PC-9 (cell line): Measurements from ENCODE around the gene KCNMB2. TPM values are rescaled to one million over a fixed set of nuclear protein-coding genes. Genes with fewer than 3 reads are reported as not detected.
"Not testable (repeated sequence)": the region's sequence is repeated elsewhere in the genome, so short reads cannot be mapped to it uniquely, and the experiment has no call there.

ENCODE experiments used
- BruUV-seq: library from RNA; stranded (reverse); fragments of 400-500 nt; replicated peaks from 2 replicates; lab custom pipeline; 2021; lab: Mats Ljungman, UMichigan
- CTCF ChIA-PET: fragments of 300-600 bp; sonication (Branson Sonifier 250); formaldehyde crosslinking; loops from one replicate; lab custom pipeline; 2022; ENCODE audit warnings: antibody characterized with exemption; lab: Charles Lee
- POLR2A ChIA-PET: fragments of 300-600 bp; sonication (Branson Sonifier 250); formaldehyde crosslinking; loops from one replicate; lab custom pipeline; 2022; ENCODE audit warnings: antibody characterized with exemption; ENCODE audit not compliant: unreplicated experiment; lab: Charles Lee
- DNase-seq, 2 experiments: peaks; one replicate each; pipeline versions ENCODE4 v3.0.0 to v3.0.0-alpha.2; 2015 to 2022; ENCODE audit warnings: mixed read lengths in 1 of 2
- H2AFZ ChIP-seq: fragments of 200-600 bp; sonication (generic); 2 replicates; pipeline ENCODE4 v1.8.1; 2017; ENCODE audit warnings: antibody characterized with exemption
- H3F3A ChIP-seq: fragments of 200-600 bp; sonication (generic); 2 replicates; pipeline ENCODE4 v1.8.1; 2017; ENCODE audit warnings: antibody characterized with exemption, mild to moderate bottlenecking, low read depth; ENCODE audit not compliant: insufficient read depth
- H3K27ac ChIP-seq: fragments of 200-600 bp; sonication (generic); 2 replicates; pipeline ENCODE4 v1.6.1; 2016; ENCODE audit warnings: mixed run types
- H3K27me3 ChIP-seq: fragments of 200-600 bp; sonication (generic); 2 replicates; pipeline ENCODE4 v1.6.1; 2016; ENCODE audit warnings: low read depth, mixed run types; ENCODE audit not compliant: insufficient read depth
- H3K36me3 ChIP-seq: fragments of 200-600 bp; sonication (generic); 2 replicates; pipeline ENCODE4 v1.6.1; 2016; ENCODE audit warnings: low read depth, mixed run types
- H3K4me1 ChIP-seq: fragments of 200-600 bp; sonication (generic); replicated peaks from 2 replicates; pipeline ENCODE4 v1.6.1; 2016; ENCODE audit warnings: mixed run types; ENCODE audit not compliant: insufficient read depth
- H3K4me2 ChIP-seq: fragments of 200-600 bp; sonication (generic); 2 replicates; pipeline ENCODE4 v1.6.1; 2017; ENCODE audit warnings: mixed run types
- H3K4me3 ChIP-seq: fragments of 200-600 bp; sonication (generic); 2 replicates; pipeline ENCODE4 v1.6.1; 2016; ENCODE audit warnings: mixed run types
- H3K79me2 ChIP-seq: fragments of 200-600 bp; sonication (generic); 2 replicates; pipeline ENCODE4 v1.6.1; 2017; ENCODE audit warnings: low read depth, mixed run types
- H3K9me2 ChIP-seq: fragments of 200-600 bp; sonication (generic); 2 replicates; pipeline ENCODE4 v1.8.1; 2017; ENCODE audit warnings: mild to moderate bottlenecking; ENCODE audit not compliant: insufficient read depth
- H3K9me3 ChIP-seq: fragments of 200-600 bp; sonication (generic); 2 replicates; pipeline ENCODE4 v1.8.1; 2016; ENCODE audit warnings: low read depth; ENCODE audit not compliant: insufficient read depth
- H4K20me1 ChIP-seq: fragments of 200-600 bp; sonication (generic); 2 replicates; pipeline ENCODE4 v1.8.1; 2017; ENCODE audit not compliant: insufficient read depth
- EZH2 ChIP-seq: fragments of 200-600 bp; sonication (generic); IDR thresholded peaks from 2 replicates; pipeline ENCODE4 v1.8.0; 2017; ENCODE audit warnings: antibody characterized with exemption, low read depth
- intact Hi-C: fragments of 100-400 bp; cut with micrococcal nuclease; formaldehyde crosslinking; loops from one replicate; pipeline ENCODE4 v1.10.0; 2022; ENCODE audit not compliant: unreplicated experiment
- total RNA-seq: library from RNA; stranded (reverse); gene quantifications from 2 replicates; pipeline ENCODE4 v1.2.3, GENCODE V29; 2021
- TF ChIP-seq, protein P1 (sequence below): fragments of 200-600 bp; sonication (generic); conservative IDR thresholded peaks from 2 replicates; pipeline ENCODE4 v1.6.1; 2017; ENCODE audit warnings: mixed run types, antibody characterized with exemption, mild to moderate bottlenecking, moderate library complexity

Gene KCNMB2
- total RNA-seq, 1 experiment from 2014 or later = not detected

DNA sequence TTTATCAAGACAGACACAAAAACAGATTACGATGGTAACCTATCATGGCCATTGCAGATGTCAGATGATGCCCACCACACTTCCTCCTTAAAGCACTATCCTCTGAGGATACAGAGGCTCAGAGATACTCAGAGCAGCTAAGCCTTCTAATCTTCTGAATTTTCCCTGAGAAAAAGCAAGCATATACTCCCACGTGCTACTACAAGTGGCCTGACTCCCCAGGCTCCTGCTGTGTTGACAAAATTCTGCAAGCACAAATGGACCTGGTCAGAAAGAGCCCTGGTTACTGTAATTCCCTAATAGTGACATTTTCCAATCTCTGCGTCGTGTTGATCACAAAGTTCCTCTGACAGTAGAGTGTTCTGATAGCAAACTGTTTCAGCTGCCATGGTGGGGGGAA is 207.1 kb downstream of the KCNMB2 start:
- Histone ChIP-seq H4K20me1 (no peaks in the 10 kb centered on the region), H3K4me1 (no peaks in the 10 kb centered on the region), H3K9me2 (no peaks in the 10 kb centered on the region), H3K27me3 (no peaks in the 10 kb centered on the region), H3K4me3 (no peak overlapping the region), H3F3A (no peaks in the 10 kb centered on the region), H3K27ac (no peak overlapping the region), H2AFZ (no peak overlapping the region), H3K9me3 (no peaks in the 10 kb centered on the region), H3K36me3 (no peaks in the 10 kb centered on the region), H3K79me2 (no peaks in the 10 kb centered on the region), H3K4me2 (no peak overlapping the region)
- intact Hi-C loops = no loop called here
- BruUV-seq = no TSS peak
- no peak for DNase-seq
- ChIA-PET POLR2A (no interaction called here), CTCF (no interaction called here)
- TF ChIP-seq, protein P1, sequence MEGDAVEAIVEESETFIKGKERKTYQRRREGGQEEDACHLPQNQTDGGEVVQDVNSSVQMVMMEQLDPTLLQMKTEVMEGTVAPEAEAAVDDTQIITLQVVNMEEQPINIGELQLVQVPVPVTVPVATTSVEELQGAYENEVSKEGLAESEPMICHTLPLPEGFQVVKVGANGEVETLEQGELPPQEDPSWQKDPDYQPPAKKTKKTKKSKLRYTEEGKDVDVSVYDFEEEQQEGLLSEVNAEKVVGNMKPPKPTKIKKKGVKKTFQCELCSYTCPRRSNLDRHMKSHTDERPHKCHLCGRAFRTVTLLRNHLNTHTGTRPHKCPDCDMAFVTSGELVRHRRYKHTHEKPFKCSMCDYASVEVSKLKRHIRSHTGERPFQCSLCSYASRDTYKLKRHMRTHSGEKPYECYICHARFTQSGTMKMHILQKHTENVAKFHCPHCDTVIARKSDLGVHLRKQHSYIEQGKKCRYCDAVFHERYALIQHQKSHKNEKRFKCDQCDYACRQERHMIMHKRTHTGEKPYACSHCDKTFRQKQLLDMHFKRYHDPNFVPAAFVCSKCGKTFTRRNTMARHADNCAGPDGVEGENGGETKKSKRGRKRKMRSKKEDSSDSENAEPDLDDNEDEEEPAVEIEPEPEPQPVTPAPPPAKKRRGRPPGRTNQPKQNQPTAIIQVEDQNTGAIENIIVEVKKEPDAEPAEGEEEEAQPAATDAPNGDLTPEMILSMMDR = no peak
- TF ChIP-seq EZH2 = no peak

DNA sequence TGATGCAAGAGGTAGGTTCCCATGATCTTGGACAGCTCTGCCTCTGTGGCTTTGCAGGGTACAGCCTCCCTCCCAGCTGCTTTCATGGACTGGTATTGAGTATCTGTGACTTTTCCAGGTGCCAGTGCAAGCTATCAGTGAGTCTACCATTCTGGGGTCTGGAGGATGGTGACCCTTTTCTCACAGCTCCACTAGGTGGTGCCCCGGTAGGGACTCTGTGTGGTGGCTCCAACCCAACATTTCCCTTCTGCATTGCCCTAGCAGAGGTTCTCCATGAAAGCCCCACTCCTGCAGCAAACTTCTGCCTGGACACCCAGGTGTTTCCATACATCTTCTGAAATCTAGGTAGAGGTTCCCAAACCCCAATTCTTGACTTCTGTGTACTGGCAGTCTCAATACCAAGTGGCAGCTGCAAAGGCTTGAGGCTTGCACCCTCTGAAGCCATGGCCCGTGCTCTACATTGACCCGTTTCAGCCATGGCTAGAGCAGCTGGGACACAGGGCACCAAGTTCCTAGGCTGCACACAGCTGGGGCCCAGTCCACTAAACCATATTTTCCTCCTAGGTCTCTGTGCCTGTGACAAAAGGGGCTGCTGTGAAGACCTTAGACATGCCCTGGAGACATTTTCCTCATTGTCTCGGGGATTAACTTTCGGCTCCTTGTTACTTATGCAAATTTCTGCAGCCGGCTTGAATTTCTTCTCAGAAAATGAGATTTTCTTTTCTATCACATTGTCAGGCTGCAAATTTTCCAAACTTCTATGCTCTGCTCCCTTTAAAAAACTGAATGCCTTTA is 209.8 kb downstream of the KCNMB2 start:
- not testable (repeated sequence) for BruUV-seq

DNA sequence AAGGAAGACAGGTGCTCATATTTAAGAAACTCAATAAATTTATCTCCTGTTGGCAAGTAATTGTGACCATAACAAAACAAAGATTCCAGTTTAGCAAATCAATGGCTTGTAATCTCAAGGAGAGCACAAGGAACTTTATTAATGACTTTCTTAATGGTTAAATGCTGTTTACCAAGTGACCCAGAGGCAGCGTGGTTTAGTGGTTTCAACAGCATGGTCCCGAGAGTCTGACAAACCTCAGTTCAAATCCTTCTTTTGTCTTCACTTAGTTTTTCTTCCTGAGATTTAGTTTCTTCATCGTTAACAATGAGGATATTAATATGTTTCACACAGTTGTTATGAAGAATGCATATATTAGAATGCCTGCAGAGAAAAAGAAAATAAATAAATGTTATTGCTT is 212.6 kb downstream of the KCNMB2 start:
- no peaks in the 10 kb centered on the region for H3K27me3 ChIP-seq
- no TSS peak for BruUV-seq
- H3K9me3 ChIP-seq = no peaks in the 10 kb centered on the region
- POLR2A ChIA-PET = no interaction called here
- DNase-seq = no peak
- intact Hi-C loops = no loop called here
- H3K4me3 ChIP-seq = no peak overlapping the region
- H3K27ac ChIP-seq = no peak overlapping the region
- no peak overlapping the region for H3K4me2 ChIP-seq
- H4K20me1 ChIP-seq = no peaks in the 10 kb centered on the region
- H3K36me3 ChIP-seq = no peaks in the 10 kb centered on the region
- CTCF ChIA-PET = no interaction called here
- H2AFZ ChIP-seq = no peak overlapping the region
- TF ChIP-seq, protein P1 = no peak
- TF ChIP-seq EZH2 = no peak
- H3K9me2 ChIP-seq = no peaks in the 10 kb centered on the region
- no peaks in the 10 kb centered on the region for H3K79me2 ChIP-seq
- H3K4me1 ChIP-seq = no peaks in the 10 kb centered on the region
- no peaks in the 10 kb centered on the region for H3F3A ChIP-seq

More for the DNA sequence above, 209.8 kb downstream of the KCNMB2 start:
- H3K9me3 ChIP-seq, H3K36me3 ChIP-seq, H3K9me2 ChIP-seq, DNase-seq, H3K27ac ChIP-seq, H3K4me3 ChIP-seq, H3K4me2 ChIP-seq, H2AFZ ChIP-seq, POLR2A ChIA-PET, CTCF ChIA-PET, H3K4me1 ChIP-seq, H4K20me1 ChIP-seq, H3K27me3 ChIP-seq, H3F3A ChIP-seq, intact Hi-C loops, H3K79me2 ChIP-seq: not testable (repeated sequence)
